Stimulated activated CD4-positive, alpha-beta T cell treated with anti-CD3 and anti-CD28 coated beads, Interleukin-1b, Interleukin-23, amount 100 ng/mL, for 4 hours (primary cell): ENCODE measurements around the gene RNF208.
"Not testable (repeated sequence)": the region's sequence is repeated elsewhere in the genome, so short reads cannot be mapped to it uniquely, and the experiment has no call there.

Experiments used
- DNase-seq, 2 donors: peaks; one replicate each; pipeline ENCODE4 v3.0.0-alpha.2; 2020; ENCODE audit warnings: low read depth in 2 of 2

RNF208 gene

DNA sequence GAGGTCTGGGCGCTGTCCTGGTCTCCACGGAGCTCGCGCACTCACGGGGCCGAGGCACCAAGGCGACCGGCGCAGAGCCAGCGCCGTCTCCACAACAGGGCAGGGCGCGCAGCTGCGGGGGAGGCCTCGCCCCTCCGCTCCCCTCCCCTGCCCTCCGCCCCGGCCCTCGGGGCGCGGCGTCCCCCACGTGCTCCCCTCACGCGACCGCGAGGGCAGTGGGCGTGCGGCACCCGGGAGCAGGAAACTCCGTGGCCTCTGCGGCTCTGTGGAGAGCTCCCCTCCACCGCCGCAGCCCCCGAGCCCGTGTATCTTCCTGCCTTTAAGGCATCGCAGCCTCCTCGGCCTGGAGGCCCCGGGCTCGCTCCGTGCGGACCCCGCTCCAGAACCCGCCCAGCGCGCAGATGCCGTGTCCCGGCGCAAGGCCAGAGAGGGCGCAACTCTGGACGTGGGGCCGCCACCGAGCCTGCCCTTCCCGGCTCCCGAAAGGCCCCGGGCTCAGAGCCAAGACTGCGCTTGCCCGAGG is 18.3 kb upstream of the RNF208 start:
- DNase-seq, result peak; percentile 61 to 63

GRCh38 chr9:137239541-137240200 is 17.6 kb upstream of the RNF208 start:
- not testable (repeated sequence) for DNase-seq

DNA sequence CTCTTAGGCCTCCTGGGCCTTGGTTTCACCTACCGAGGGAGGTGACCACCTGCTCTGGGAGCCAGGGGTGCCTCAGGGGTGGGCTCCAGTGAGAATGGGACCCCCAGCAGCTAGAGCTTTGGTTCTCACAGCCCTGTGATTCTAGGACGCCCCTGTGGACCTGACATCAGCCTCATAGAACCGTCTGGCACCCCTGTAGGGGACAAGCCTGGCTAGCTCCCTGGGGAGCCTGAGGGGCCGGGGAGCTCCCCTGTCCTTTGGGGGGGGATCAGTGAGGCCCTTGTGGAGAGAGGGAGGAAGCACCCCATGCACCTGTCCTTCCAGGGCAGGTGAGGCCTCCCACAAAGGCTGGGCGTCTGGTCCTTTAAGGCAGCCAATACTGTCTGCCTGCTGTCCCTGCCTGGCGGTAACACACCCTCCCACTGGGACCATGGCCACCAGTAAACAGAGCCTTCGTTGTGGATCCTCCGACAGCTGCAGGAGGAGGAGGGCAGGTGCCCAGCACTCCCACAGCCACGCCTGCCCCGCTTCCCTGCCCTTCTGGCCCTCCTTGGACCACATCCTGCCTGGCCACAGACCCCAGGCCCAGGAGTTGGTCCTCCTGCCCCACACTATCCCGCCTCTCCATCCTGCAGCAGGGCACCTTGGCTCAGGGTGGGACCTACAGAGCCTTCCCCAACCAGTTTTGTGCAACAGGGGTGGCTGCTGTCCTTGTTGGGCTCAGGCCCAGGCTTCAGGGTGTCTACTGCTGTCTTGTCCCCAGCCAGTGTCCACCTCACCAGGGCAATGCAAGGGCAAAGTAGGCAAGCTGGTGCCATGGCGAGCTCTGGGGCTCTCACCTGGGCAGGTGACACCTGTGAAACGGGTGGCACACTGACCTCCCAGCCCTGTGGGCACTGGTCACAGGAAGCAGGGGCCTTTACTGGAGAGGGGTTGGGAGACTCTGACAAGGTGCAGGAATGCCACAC is 16.0 kb upstream of the RNF208 start:
- DNase-seq, result no peak

GRCh38 chr9:137236936-137237421 is 14.9 kb upstream of the RNF208 start:
- no peak for DNase-seq

DNA sequence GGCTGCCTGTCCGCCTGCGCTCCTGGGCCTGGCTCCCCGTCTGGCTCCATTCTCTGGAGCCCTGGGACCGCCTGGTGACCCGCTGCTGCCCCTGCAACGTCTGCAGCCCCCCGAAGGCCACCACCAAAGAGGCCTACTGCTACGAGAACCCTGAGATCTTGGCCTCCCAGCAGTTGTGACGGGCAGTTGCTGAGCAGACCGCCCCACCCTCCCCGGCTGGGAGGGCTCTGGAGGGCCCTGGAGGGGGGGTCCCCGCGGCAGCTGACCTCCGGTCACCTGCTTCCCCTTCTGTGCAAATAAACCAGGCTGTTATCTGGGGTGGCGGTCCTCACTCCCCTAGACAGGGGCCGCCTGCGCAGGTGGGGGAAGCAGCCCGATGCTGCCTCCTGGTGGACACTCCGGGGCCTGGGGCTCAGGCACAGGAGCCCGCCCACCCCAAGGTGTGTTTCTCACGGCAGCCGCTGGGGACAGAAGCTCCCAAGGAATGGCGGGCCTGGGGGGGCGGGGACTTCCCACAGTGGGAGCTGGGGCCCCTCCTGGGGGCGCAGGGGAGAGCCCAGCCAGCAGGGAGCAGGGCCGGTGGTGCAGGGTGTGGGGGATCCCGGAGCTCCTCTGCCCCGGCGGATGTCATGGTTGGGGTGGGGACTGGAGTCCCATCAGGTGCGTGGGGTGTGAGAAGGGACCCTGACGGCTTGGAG is 14.3 kb upstream of the RNF208 start:
- DNase-seq, result peak; percentile 92 to 94

DNA sequence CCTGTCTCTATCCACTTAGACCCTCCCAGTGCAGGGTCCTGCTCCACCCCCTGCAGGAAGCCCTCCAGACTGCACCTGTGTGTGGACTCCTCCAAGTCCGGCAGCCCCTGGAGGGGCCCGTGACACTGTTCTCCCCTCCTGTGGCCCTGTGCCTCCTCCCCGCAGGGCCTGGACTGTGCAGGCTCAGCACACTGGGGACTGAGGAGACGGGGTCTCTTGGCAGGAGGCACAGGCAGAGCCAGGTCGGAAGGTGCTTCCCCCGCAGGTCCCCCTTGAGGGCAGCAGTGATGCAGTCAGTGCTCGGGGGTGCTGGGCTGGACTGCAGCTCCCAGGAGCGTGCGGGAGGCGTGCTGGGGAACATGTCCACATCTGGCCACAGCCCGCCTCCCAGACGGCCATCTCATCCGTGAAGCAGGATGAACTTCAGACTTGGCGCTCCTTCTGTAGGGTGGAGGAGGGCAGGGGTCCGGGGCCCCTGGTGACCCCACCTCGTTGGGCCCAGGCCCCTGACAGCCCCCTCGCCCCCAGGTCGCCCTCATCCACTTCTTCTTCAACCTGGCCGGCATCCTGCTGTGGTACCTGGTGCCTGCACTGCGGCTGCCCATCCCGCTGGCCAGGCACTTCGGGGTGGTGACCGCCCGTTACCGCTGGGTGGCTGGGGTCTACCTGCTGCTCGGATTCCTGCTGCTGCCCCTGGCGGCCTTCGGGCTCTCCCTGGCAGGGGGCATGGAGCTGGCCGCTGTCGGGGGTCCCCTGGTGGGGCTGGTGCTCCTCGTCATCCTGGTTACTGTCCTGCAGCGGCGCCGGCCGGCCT is 13.6 kb upstream of the RNF208 start:
- DNase-seq, result no peak

DNA sequence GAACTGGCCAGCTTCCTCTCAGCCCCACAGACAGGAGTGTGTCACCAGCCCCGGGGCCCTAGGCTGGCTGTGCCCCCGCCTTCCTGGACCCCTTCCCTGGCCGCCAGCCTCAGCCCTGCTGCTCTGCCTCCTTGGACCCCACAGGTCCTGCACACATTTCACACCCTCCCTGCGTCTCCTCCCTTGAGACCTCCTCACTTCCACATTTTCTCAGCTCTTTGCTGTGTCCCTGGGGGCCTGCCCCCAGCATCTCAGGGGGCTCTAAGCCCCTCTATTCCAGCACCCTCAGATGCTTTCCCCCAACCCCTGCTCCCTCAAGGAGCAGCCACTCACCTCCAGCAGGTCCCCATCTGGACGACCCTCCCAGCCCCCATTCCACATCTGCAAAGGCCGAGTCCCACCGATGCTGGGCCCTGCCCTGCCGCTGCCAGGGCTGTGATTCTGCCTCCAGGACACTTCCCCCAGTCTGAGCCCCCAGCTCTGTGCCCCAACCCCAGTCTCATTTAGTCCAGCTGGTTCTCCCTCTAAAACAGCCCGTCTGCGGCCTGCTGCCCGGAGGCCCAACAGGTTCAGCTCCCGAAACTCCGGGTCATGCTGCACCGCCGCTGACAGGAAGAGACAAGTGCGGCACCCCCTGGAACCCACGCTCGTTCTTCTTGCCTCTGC is 12.9 kb upstream of the RNF208 start:
- no peak for DNase-seq

GRCh38 chr9:137234055-137234697 is 12.1 kb upstream of the RNF208 start:
- DNase-seq, result no peak

DNA sequence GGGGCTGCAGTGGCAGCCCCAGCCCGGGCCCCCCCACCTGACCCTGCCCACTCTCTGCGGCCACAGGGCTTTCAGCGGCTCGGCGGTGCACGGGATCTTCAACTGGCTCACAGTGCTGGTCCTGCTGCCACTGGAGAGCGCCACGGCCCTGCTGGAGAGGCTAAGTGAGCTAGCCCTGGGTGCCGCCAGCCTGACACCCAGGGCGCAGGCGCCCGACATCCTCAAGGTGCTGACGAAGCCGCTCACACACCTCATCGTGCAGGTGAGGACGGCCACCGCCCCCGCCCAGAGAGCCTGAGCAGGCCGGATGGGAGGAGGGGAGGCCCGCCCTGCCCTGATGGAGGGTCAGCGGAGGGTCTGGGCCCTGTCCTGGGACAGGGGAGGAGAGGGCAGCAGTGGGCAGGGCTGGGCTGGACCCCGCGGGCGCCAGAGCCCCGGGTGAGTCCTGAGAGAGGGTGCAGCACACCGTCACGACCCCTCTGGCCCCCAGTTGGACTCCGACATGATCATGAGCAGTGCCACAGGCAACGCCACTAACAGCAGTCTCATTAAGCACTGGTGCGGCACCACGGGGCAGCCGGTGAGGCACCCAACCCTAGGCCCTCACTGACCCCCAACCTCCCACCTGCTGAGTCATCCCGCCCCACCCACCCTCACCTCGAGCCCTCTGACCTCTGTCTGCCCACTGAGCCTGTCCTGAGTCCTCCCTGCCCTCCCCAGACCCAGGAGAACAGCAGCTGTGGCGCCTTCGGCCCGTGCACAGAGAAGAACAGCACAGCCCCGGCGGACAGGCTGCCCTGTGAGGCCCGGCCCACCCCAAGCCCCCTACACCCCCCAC is 11.3 kb upstream of the RNF208 start:
- DNase-seq, result no peak

GRCh38 chr9:137232510-137232909 is 10.5 kb upstream of the RNF208 start:
- DNase-seq, result no peak

GRCh38 chr9:137232101-137232500 is 10.1 kb upstream of the RNF208 start:
- no peak for DNase-seq

DNA sequence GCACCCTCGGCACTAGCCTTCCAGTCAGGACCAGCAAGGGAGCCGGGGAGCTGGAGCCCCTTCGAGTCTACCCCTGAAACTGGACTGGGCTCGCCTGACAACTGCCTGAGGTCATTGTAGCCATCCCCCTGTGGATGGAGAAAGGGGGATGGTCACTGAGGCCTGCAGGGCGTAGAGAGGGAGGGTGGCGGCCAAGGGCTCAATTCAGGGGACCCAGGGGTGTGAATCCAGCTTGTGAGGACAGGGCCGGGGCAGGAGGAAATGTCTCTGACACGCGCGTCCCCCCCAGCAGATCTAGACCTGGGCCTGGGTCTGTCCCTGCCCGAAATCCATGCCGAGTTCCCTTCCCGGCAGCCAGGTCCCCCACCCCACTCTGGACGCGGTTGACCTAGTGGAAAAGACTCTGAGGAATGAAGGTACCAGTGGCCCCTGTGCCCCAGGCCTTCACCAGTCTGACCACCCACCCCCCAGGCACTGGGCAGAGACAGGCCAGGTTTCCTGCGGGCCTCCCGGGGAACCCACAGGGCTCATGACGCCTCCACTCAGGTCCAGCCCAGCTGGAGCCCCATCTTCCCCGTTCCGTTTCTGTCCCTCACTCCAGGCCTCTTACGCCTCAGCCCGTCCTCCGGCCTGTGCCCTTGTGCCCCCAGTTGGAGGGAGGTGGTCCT is 9.5 kb upstream of the RNF208 start:
- no peak for DNase-seq

DNA sequence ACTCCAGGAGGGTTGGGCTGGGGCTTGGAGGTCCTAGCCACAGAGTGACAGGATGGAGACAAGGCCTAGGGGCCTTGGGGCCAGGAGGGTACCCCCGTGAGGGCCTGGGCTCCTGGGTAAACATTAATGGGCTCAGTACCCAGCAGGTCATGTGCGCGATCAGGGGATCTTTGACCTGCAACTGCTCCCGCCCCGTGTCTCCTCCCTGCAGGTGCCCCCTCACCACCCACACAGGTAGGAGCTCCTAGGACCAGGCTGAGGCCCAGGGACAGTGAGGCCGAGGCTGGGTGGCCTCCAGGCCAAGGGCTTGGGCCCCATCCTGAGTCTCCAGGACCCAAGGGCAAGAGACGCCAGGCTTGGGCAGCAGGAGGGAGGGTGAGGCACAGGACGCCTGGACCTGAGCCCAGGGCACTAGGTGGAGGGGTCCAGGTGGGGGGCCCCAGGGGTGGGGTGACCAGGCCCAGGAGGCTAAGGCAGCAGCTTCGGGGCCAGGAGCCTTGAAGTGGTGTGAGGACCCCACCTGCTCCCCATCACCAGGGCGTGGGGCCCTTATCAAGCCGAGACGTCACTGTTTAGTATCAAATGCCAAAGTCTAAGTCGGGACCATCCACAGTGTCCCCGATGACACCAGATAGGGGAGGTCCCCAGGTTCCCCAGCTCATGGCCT is 8.8 kb upstream of the RNF208 start, which contains the start of gene SLC34A3:
Gene SLC34A3, plus strand, starts transcription at position 197 of the 667 bp plus-strand sequence. CDS start 802 bp downstream, outside the sequence.
- no peak for DNase-seq

- no peak for DNase-seq
These were observed 8.1 kb upstream of the RNF208 start for GRCh38 chr9:137229903-137230704.

- no peak for DNase-seq
These were observed 7.2 kb upstream of the RNF208 start for GRCh38 chr9:137228968-137229896.

- DNase-seq, result no peak
These were observed 6.5 kb upstream of the RNF208 start for GRCh38 chr9:137228506-137228967.
